ENCODE results near the gene GPR6. TPM values are rescaled to one million over a fixed set of nuclear protein-coding genes. Genes with fewer than 3 reads are reported as not detected.

Gene GPR6
- total RNA-seq, 1 experiment from 2014 or later, result 0.20 TPM

GRCh38 chr6:109934293-109934692, 43.8 kb upstream of the GPR6 start:
- no peaks in the 10 kb centered on the region for H3K27me3 Mint-ChIP-seq (ENCODE audit: low read depth)
- H4K91ac ChIP-seq (ENCODE audit: insufficient read length, low read depth, low read length), result no peak overlapping the region
- H3K4me2 ChIP-seq (ENCODE audit: insufficient read depth, insufficient read length, low read length), result no peak overlapping the region
- no peak overlapping the region for H2BK20ac ChIP-seq (ENCODE audit: low read depth, low read length, poor library complexity, severe bottlenecking)
- no peak overlapping the region for H3K4ac ChIP-seq (ENCODE audit: low read depth, low read length)
- no CpG with 5 or more reads among the region's 8 CpGs for WGBS (ENCODE audit: extremely low coverage, insufficient read length, low lambda C conversion rate)
- H3K27ac Mint-ChIP-seq, result no peak overlapping the region
- H3K4me3 Mint-ChIP-seq, result no peak overlapping the region
- no peak for DNase-seq
- H3K56ac ChIP-seq (ENCODE audit: insufficient read length, low read depth, low read length), result no peak overlapping the region
- no peak overlapping the region for H4K8ac ChIP-seq (replicated peaks; ENCODE audit: insufficient read length, low read depth, low read length)
- peaks cover 0 to 6% of the 10 kb centered on the region in 2 experiments; a peak in 1 of 5 replicates for H3K9me3 Mint-ChIP-seq
- no peak overlapping the region for H2BK15ac ChIP-seq (ENCODE audit: low read depth, low read length)
- H3K27me3 ChIP-seq (ENCODE audit: insufficient read depth, low read length), result no peaks in the 10 kb centered on the region
- H2BK12ac ChIP-seq (ENCODE audit: insufficient read length, low read depth, low read length), result no peak overlapping the region
- no peaks in the 10 kb centered on the region for H4K20me1 ChIP-seq (ENCODE audit: control insufficient read depth, insufficient read depth, insufficient read length)
- H2AFZ ChIP-seq (ENCODE audit: low read length), result no peak overlapping the region
- no peak overlapping the region for H3K9ac ChIP-seq (ENCODE audit: extremely low read depth, insufficient read length, low read length)
- H2BK120ac ChIP-seq (ENCODE audit: low read depth, low read length, poor library complexity, severe bottlenecking), result no peak overlapping the region
- no peaks in the 10 kb centered on the region for H3K4me1 ChIP-seq (ENCODE audit: insufficient read depth, low read length)
- peaks cover 0 to 4% (median 1%) of the 10 kb centered on the region in 3 experiments; a peak in 3 of 7 replicates for H3K36me3 Mint-ChIP-seq (ENCODE audit: insufficient read depth in 1 of 3, low read depth in 3 of 3)
- no peak overlapping the region for H4K5ac ChIP-seq (ENCODE audit: insufficient read length, low read depth, low read length)
- no peaks in the 10 kb centered on the region for H3K79me2 ChIP-seq (ENCODE audit: insufficient read depth, low read length)
- H2BK5ac ChIP-seq (ENCODE audit: insufficient read length, low read length), result no peak overlapping the region
- no peak for TF ChIP-seq CTCF (conservative IDR thresholded peaks at IDR 0.05)
- no peak overlapping the region for H3T11ph ChIP-seq (ENCODE audit: low read length)
- no peak overlapping the region for H3K23ac ChIP-seq (ENCODE audit: insufficient read length, low read depth, low read length)
- H3K4me1 Mint-ChIP-seq, result peaks cover 0 to 4% of the 10 kb centered on the region in 2 experiments; a peak in 1 of 4 replicates
- no peak overlapping the region for H3K18ac ChIP-seq (ENCODE audit: insufficient read length, low read depth, low read length)
- no peaks in the 10 kb centered on the region for H3K9me3 ChIP-seq (ENCODE audit: control insufficient read depth, low read depth, low read length)
- H3K79me1 ChIP-seq (ENCODE audit: insufficient read depth, low read depth, low read length, poor library complexity, severe bottlenecking), result no peaks in the 10 kb centered on the region
- no peak overlapping the region for H3K27ac ChIP-seq (ENCODE audit: insufficient read length, low read depth, low read length)
- no peak overlapping the region for H2AK5ac ChIP-seq (ENCODE audit: insufficient read length, low read length)
- H3K14ac ChIP-seq (ENCODE audit: insufficient read depth, low read length), result no peak overlapping the region
- H3K23me2 ChIP-seq (ENCODE audit: insufficient read length, low read depth, low read length, poor library complexity, severe bottlenecking), result no peaks in the 10 kb centered on the region

Data from H9 (cell line).